Trophoblast cell (in vitro differentiated cells and primary cell): Measurements from ENCODE around the gene SYDE2.

Source experiments
- DNase-seq, 2 donors: peaks; one replicate each; pipeline ENCODE4 v3.0.0-alpha.2; 2016
- H2AFZ ChIP-seq: 2 replicates; pipeline ENCODE4 v1.6.1; 2013; ENCODE audit warnings: low read length, moderate library complexity, mild to moderate bottlenecking; ENCODE audit not compliant: insufficient read depth, poor library complexity
- H2AK5ac ChIP-seq: 2 replicates; pipeline ENCODE4 v1.6.1; 2013; ENCODE audit warnings: mild to moderate bottlenecking, low read length
- H2BK120ac ChIP-seq: 2 replicates; pipeline ENCODE4 v1.6.1; 2013; ENCODE audit warnings: low read length, mild to moderate bottlenecking, moderate library complexity; ENCODE audit not compliant: insufficient read depth, poor library complexity
- H2BK12ac ChIP-seq: 2 replicates; pipeline ENCODE4 v1.6.1; 2013; ENCODE audit warnings: mild to moderate bottlenecking, low read length, moderate library complexity
- H2BK5ac ChIP-seq: 2 replicates; pipeline ENCODE4 v1.6.1; 2013; ENCODE audit warnings: low read length, low read depth, moderate library complexity, mild to moderate bottlenecking; ENCODE audit not compliant: poor library complexity
- H3K14ac ChIP-seq: 2 replicates; pipeline ENCODE4 v1.6.1; 2013; ENCODE audit warnings: mild to moderate bottlenecking, low read length
- H3K18ac ChIP-seq: 2 replicates; pipeline ENCODE4 v1.6.1; 2013; ENCODE audit warnings: mild to moderate bottlenecking, low read length
- H3K23ac ChIP-seq: 2 replicates; pipeline ENCODE4 v1.6.1; 2013; ENCODE audit warnings: low read length
- H3K27ac ChIP-seq: 2 replicates; pipeline ENCODE4 v1.5.1; 2013; ENCODE audit warnings: low read depth, mild to moderate bottlenecking, inconsistent platforms, low read length, moderate library complexity
- H3K27me3 ChIP-seq: 2 replicates; pipeline ENCODE4 v1.6.1; 2013; ENCODE audit warnings: inconsistent platforms, mild to moderate bottlenecking, low read length, moderate library complexity; ENCODE audit not compliant: insufficient read depth
- H3K36me3 ChIP-seq, 2 experiments: 1 replicate in 1 of 2; 2 replicates in 1 of 2; pipeline ENCODE4 v1.6.1; 2013; ENCODE audit warnings: low read length in 2 of 2, mild to moderate bottlenecking in 2 of 2, moderate library complexity in 1 of 2; ENCODE audit not compliant: insufficient read depth in 2 of 2, control insufficient read depth in 1 of 2
- H3K4ac ChIP-seq: 2 replicates; pipeline ENCODE4 v1.6.1; 2013; ENCODE audit warnings: low read depth, mild to moderate bottlenecking, low read length, moderate library complexity
- H3K4me1 ChIP-seq, 2 experiments: 1 replicate in 1 of 2; 2 replicates in 1 of 2; pipeline ENCODE4 v1.6.1; 2013; ENCODE audit warnings: low read length in 2 of 2, mild to moderate bottlenecking in 2 of 2, moderate library complexity in 1 of 2; ENCODE audit not compliant: insufficient read depth in 2 of 2, control insufficient read depth in 1 of 2
- H3K4me2 ChIP-seq: 2 replicates; pipeline ENCODE4 v1.6.1; 2013; ENCODE audit warnings: inconsistent platforms, mild to moderate bottlenecking, low read length, moderate library complexity
- H3K4me3 ChIP-seq: 2 replicates; pipeline ENCODE4 v1.5.1; 2013; ENCODE audit warnings: mild to moderate bottlenecking, low read depth, low read length, inconsistent platforms
- H3K79me1 ChIP-seq: one replicate; pipeline ENCODE4 v1.6.1; 2013; ENCODE audit warnings: low read length
- H3K79me2 ChIP-seq: 2 replicates; pipeline ENCODE4 v1.6.1; 2013; ENCODE audit warnings: low read length, mild to moderate bottlenecking; ENCODE audit not compliant: control insufficient read depth, insufficient read depth, poor library complexity
- H3K9ac ChIP-seq: 2 replicates; pipeline ENCODE4 v1.6.1; 2013; ENCODE audit warnings: mild to moderate bottlenecking, low read length
- H3K9me3 ChIP-seq: 2 replicates; pipeline ENCODE4 v1.6.1; 2013; ENCODE audit warnings: low read depth, mild to moderate bottlenecking, control low read depth, inconsistent platforms, low read length; ENCODE audit not compliant: insufficient read depth
- H4K12ac ChIP-seq: 2 replicates; pipeline ENCODE4 v1.6.1; 2013; ENCODE audit warnings: low read depth, mild to moderate bottlenecking, low read length, moderate library complexity
- H4K8ac ChIP-seq: 2 replicates; pipeline ENCODE4 v1.6.1; 2013; ENCODE audit warnings: low read depth, mild to moderate bottlenecking, low read length, moderate library complexity
- H4K91ac ChIP-seq: one replicate; pipeline ENCODE4 v1.6.1; 2013; ENCODE audit warnings: low read depth, mild to moderate bottlenecking, low read length, moderate library complexity
- WGBS: extraction: QIAGEN DNeasy Blood & Tissue Kit; methylation state at CpG from one replicate; pipeline ENCODE4 v1.1.7; 2013; ENCODE audit warnings: missing lambda C conversion rate; ENCODE audit not compliant: insufficient read length, insufficient coverage; ENCODE audit errors: extremely low coverage; 5-methylcytosine and 5-hydroxymethylcytosine counted together

Gene SYDE2

DNA sequence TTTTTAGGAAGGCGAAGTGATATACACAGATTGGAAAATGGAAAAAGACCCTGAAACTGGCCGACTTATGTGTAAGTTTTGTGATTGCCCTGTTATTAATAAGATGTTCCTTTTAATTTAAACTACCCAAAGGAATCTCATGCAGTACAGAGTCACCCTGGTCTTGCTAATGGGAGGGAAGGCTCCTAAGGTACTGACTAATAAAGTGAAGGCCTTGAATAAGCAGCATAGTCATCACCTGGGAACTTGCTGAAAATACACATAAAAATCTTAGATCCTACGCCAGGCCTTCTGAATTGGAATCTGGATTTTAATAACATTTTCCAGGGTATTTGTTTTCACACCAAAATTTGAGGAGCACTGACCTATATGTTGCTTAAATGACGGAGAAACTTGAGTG is 79.1 kb downstream of the SYDE2 start:
- H2BK12ac ChIP-seq, result no peak overlapping the region
- no CpG with 5 or more reads among the region's 4 CpGs for WGBS

DNA sequence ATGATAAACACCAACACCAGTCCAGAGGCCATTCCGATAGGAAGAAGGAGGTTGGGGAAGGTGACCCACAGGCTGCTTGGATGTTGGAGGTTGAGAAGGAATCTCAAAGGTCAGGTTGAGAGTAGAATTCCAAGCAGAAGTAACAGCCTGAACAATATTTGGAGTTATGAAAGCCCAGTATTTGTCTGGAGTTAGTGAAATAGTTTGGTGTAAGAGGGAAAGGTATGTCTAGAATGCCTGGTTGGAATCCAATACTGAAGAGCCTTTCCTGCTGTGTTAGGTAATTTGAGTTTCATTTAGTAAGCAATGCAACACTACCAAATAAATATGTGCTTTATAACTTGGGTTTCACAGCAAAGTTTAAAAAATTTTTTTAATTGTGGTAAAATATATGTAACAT is 82.1 kb downstream of the SYDE2 start:
- H3K4me1 ChIP-seq, result peaks cover 0 to 4% of the 10 kb centered on the region in 2 experiments
- no peaks in the 10 kb centered on the region for H3K27me3 ChIP-seq
- no peaks in the 10 kb centered on the region for H3K9me3 ChIP-seq
- H2BK5ac ChIP-seq, result no peak overlapping the region
- no peaks in the 10 kb centered on the region for H3K79me2 ChIP-seq
- no peak overlapping the region for H3K27ac ChIP-seq
- DNase-seq, result peak; percentile 3 to 77
- H2AK5ac ChIP-seq, result no peak overlapping the region
- no peak overlapping the region for H3K9ac ChIP-seq
- no peak overlapping the region for H2BK120ac ChIP-seq
- H3K14ac ChIP-seq, result no peak overlapping the region
- H3K23ac ChIP-seq, result no peak overlapping the region
- H3K4me2 ChIP-seq, result no peak overlapping the region
- H2BK12ac ChIP-seq, result no peak overlapping the region
- H3K79me1 ChIP-seq, result no peaks in the 10 kb centered on the region
- no peak overlapping the region for H2AFZ ChIP-seq
- H4K8ac ChIP-seq, result no peak overlapping the region
- no peak overlapping the region for H3K18ac ChIP-seq
- H4K12ac ChIP-seq, result no peak overlapping the region
- no peak overlapping the region for H4K91ac ChIP-seq
- no peaks in the 10 kb centered on the region for H3K36me3 ChIP-seq
- no peak overlapping the region for H3K4me3 ChIP-seq
- WGBS, result no CpG with 5 or more reads among the region's 1 CpG
- H3K4ac ChIP-seq, result no peak overlapping the region

More for the DNA sequence above, 79.1 kb downstream of the SYDE2 start:
- no peak overlapping the region for H4K91ac ChIP-seq
- H2BK120ac ChIP-seq, result no peak overlapping the region
- H3K36me3 ChIP-seq, result no peaks in the 10 kb centered on the region
- H3K27me3 ChIP-seq, result no peaks in the 10 kb centered on the region
- no peak overlapping the region for H3K9ac ChIP-seq
- no peak overlapping the region for H3K4ac ChIP-seq
- no peaks in the 10 kb centered on the region for H3K79me1 ChIP-seq
- no peak for DNase-seq
- H3K79me2 ChIP-seq, result no peaks in the 10 kb centered on the region
- no peak overlapping the region for H2BK5ac ChIP-seq
- H3K14ac ChIP-seq, result no peak overlapping the region
- no peak overlapping the region for H4K12ac ChIP-seq
- no peak overlapping the region for H2AK5ac ChIP-seq
- H2AFZ ChIP-seq, result no peak overlapping the region
- no peak overlapping the region for H3K23ac ChIP-seq
- no peak overlapping the region for H4K8ac ChIP-seq
- no peak overlapping the region for H3K4me3 ChIP-seq
- H3K4me2 ChIP-seq, result no peak overlapping the region
- no peak overlapping the region for H3K27ac ChIP-seq
- no peaks in the 10 kb centered on the region for H3K9me3 ChIP-seq
- H3K4me1 ChIP-seq, result peaks cover 0 to 4% of the 10 kb centered on the region in 2 experiments
- H3K18ac ChIP-seq, result no peak overlapping the region

DNA sequence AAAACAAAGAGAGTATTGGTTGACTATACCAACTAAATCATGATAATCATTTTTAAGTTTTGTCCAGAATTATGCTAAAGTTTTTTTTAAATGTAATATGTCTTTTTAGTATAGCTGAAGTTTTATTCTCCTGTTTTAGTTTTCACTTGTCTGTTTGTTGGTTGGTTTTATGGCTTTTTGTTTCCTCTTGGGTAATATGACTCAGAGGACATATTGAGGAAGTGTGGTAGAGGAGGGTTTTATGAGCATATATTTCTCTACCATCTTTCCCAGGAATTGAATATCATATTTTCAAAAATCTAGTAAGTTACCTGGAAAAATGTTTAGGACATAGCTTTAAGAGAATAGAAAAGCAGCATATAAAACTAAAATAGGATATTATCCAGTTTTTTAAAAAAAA is 84.0 kb downstream of the SYDE2 start:
- no peak overlapping the region for H3K18ac ChIP-seq
- no peak overlapping the region for H2AK5ac ChIP-seq

DNA sequence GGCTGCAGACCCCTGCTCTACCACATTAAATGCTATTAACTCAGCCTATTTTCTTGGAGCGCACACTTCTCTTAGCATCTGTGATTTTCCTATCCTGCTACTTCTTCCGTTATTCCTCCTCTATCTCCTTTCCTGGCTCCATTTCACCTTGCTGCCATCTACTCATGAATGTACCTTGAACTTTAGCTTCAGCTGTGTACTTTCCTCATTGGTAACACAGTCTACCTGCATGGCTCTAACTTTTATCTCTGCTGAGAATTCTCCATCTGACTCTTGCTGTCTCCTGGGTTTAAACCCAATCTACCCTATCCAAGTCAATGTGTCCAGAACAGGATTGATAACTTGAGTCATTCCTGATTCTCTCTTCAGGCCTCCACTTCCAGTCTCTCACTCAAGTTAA is 84.9 kb downstream of the SYDE2 start:
- Histone ChIP-seq H2AK5ac (no peak overlapping the region), H3K36me3 (no peaks in the 10 kb centered on the region), H3K4ac (no peak overlapping the region), H3K23ac (no peak overlapping the region), H2BK120ac (no peak overlapping the region), H2BK5ac (no peak overlapping the region), H2AFZ (no peak overlapping the region), H3K4me3 (no peak overlapping the region), H3K27ac (no peak overlapping the region), H3K18ac (no peak overlapping the region), H4K12ac (no peak overlapping the region), H3K79me1 (no peaks in the 10 kb centered on the region), H2BK12ac (no peak overlapping the region), H4K8ac (no peak overlapping the region), H3K9me3 (no peaks in the 10 kb centered on the region), H3K14ac (no peak overlapping the region), H3K9ac (no peak overlapping the region), H3K79me2 (no peaks in the 10 kb centered on the region), H3K4me1 (peaks cover 0 to 4% of the 10 kb centered on the region in 2 experiments), H3K4me2 (no peak overlapping the region), H4K91ac (no peak overlapping the region), H3K27me3 (no peaks in the 10 kb centered on the region)
- no peak for DNase-seq
- no CpG with 5 or more reads among the region's 2 CpGs for WGBS

More for the DNA sequence above, 84.0 kb downstream of the SYDE2 start:
- no peak overlapping the region for H4K8ac ChIP-seq
- H3K79me1 ChIP-seq, result no peaks in the 10 kb centered on the region
- H2BK12ac ChIP-seq, result no peak overlapping the region
- no peak overlapping the region for H2BK5ac ChIP-seq
- no peak overlapping the region for H3K23ac ChIP-seq
- H3K79me2 ChIP-seq, result no peaks in the 10 kb centered on the region
- no peak overlapping the region for H3K4ac ChIP-seq
- H2AFZ ChIP-seq, result no peak overlapping the region
- H3K4me2 ChIP-seq, result no peak overlapping the region
- H3K14ac ChIP-seq, result no peak overlapping the region
- no peak overlapping the region for H3K9ac ChIP-seq
- H3K36me3 ChIP-seq, result no peaks in the 10 kb centered on the region
- no peak overlapping the region for H4K12ac ChIP-seq
- DNase-seq, result no peak
- H3K27me3 ChIP-seq, result no peaks in the 10 kb centered on the region
- H3K9me3 ChIP-seq, result no peaks in the 10 kb centered on the region
- no peak overlapping the region for H3K4me3 ChIP-seq
- H3K27ac ChIP-seq, result no peak overlapping the region
- no peak overlapping the region for H4K91ac ChIP-seq
- no peak overlapping the region for H2BK120ac ChIP-seq
- H3K4me1 ChIP-seq, result peaks cover 0 to 4% of the 10 kb centered on the region in 2 experiments
